ENCODE measurements around the gene GSTA2.
"Not testable (repeated sequence)": the region's sequence is repeated elsewhere in the genome, so short reads cannot be mapped to it uniquely, and the experiment has no call there.

The GSTA2 gene

GRCh38 chr6:52763322-52763916 is at the start of gene GSTA2:
GSTA2 (minus strand) TSS chr6:52763475; CDS start chr6:52757947, 5,528 bp downstream.
- not testable (repeated sequence) for H3K9ac ChIP-seq; H3K4me3 ChIP-seq (IDR thresholded peaks at IDR 0.05; ENCODE audit: insufficient read depth, low read depth, low read length); H2AFZ ChIP-seq (ENCODE audit: low read depth); H3K36me3 ChIP-seq (ENCODE audit: insufficient read depth); H3K27me3 ChIP-seq (ENCODE audit: insufficient read depth, low read depth); H3K79me2 ChIP-seq (ENCODE audit: insufficient read depth, low read depth); H4K20me1 ChIP-seq (ENCODE audit: insufficient read depth); H3K27ac ChIP-seq; H3K4me2 ChIP-seq; H3K4me1 ChIP-seq (ENCODE audit: low read depth, poor library complexity, severe bottlenecking)

GRCh38 chr6:52809777-52810176 is 46.5 kb upstream of the GSTA2 start:
- not testable (repeated sequence) for H4K20me1 ChIP-seq (ENCODE audit: insufficient read depth); H3K27me3 ChIP-seq (ENCODE audit: insufficient read depth, low read depth); H3K79me2 ChIP-seq (ENCODE audit: insufficient read depth, low read depth); H3K27ac ChIP-seq; H3K9ac ChIP-seq; H3K4me2 ChIP-seq; H3K4me1 ChIP-seq (ENCODE audit: low read depth, poor library complexity, severe bottlenecking); H3K4me3 ChIP-seq (IDR thresholded peaks at IDR 0.05; ENCODE audit: insufficient read depth, low read depth, low read length); H3K36me3 ChIP-seq (ENCODE audit: insufficient read depth); H2AFZ ChIP-seq (ENCODE audit: low read depth)

GRCh38 chr6:52808660-52809059 is 45.4 kb upstream of the GSTA2 start:
- Histone ChIP-seq H3K9ac (no peak overlapping the region), H3K79me2 (ENCODE audit: insufficient read depth, low read depth) (no peaks in the 10 kb centered on the region), H2AFZ (ENCODE audit: low read depth) (no peak overlapping the region), H3K4me1 (ENCODE audit: low read depth, poor library complexity, severe bottlenecking) (peaks cover 8% of the 10 kb centered on the region), H3K27me3 (ENCODE audit: insufficient read depth, low read depth) (no peaks in the 10 kb centered on the region), H3K36me3 (ENCODE audit: insufficient read depth) (no peaks in the 10 kb centered on the region), H3K4me3 (IDR thresholded peaks at IDR 0.05; ENCODE audit: insufficient read depth, low read depth, low read length) (no peak overlapping the region), H3K27ac (no peak overlapping the region), H3K4me2 (no peak overlapping the region), H4K20me1 (ENCODE audit: insufficient read depth) (no peaks in the 10 kb centered on the region)
- no peak for TF ChIP-seq CTCF (conservative IDR thresholded peaks at IDR 0.05; ENCODE audit: low read depth, low read length)

- H3K4me2 ChIP-seq; H3K27ac ChIP-seq; H2AFZ ChIP-seq (ENCODE audit: low read depth); H4K20me1 ChIP-seq (ENCODE audit: insufficient read depth); H3K4me3 ChIP-seq (IDR thresholded peaks at IDR 0.05; ENCODE audit: insufficient read depth, low read depth, low read length); H3K27me3 ChIP-seq (ENCODE audit: insufficient read depth, low read depth); H3K79me2 ChIP-seq (ENCODE audit: insufficient read depth, low read depth); H3K9ac ChIP-seq; H3K36me3 ChIP-seq (ENCODE audit: insufficient read depth); H3K4me1 ChIP-seq (ENCODE audit: low read depth, poor library complexity, severe bottlenecking): not testable (repeated sequence)
Measured at GRCh38 chr6:52803668-52804255, 40.5 kb upstream of the GSTA2 start, which contains the start of gene GSTA1. GSTA1 (minus strand) TSS chr6:52803816; CDS start chr6:52799267, 4,549 bp downstream.

GRCh38 chr6:52802806-52803205 is 39.5 kb upstream of the GSTA2 start:
- H3K36me3 ChIP-seq (ENCODE audit: insufficient read depth): no peaks in the 10 kb centered on the region
- no peaks in the 10 kb centered on the region for H4K20me1 ChIP-seq (ENCODE audit: insufficient read depth)
- H3K79me2 ChIP-seq (ENCODE audit: insufficient read depth, low read depth): no peaks in the 10 kb centered on the region
- no peak overlapping the region for H3K9ac ChIP-seq
- no peak overlapping the region for H3K4me2 ChIP-seq
- H3K27ac ChIP-seq: no peak overlapping the region
- H3K4me1 ChIP-seq (ENCODE audit: low read depth, poor library complexity, severe bottlenecking): no peaks in the 10 kb centered on the region
- H2AFZ ChIP-seq (ENCODE audit: low read depth): no peak overlapping the region
- no peak for TF ChIP-seq CTCF (conservative IDR thresholded peaks at IDR 0.05; ENCODE audit: low read depth, low read length)
- H3K27me3 ChIP-seq (ENCODE audit: insufficient read depth, low read depth): no peaks in the 10 kb centered on the region
- H3K4me3 ChIP-seq (IDR thresholded peaks at IDR 0.05; ENCODE audit: insufficient read depth, low read depth, low read length): no peak overlapping the region
